Activated T-cell treated with anti-CD3 and anti-CD28 coated beads, Interleukin-2, amount 50 U/mL, for 4 hours (primary cell): ENCODE measurements around the gene NOL4L. TPM values are rescaled to one million over a fixed set of nuclear protein-coding genes. Genes with fewer than 3 reads are reported as not detected.

Experiments
- ATAC-seq, 2 donors: fragments of 200-7000 bp; cut with Tn5 transposase; one replicate each; pipeline ENCODE4 v1.10.0; 2021
- DNase-seq: peaks from one replicate; pipeline ENCODE4 v3.0.0-alpha.2; 2020
- H3K27me3 Mint-ChIP-seq: one replicate; pipeline ENCODE4 v1.8.0; 2021; ENCODE audit warnings: low read depth, mixed read lengths
- H3K36me3 Mint-ChIP-seq: one replicate; pipeline ENCODE4 v1.8.0; 2022; ENCODE audit warnings: mixed read lengths; ENCODE audit not compliant: insufficient read depth
- H3K4me1 Mint-ChIP-seq: one replicate; pipeline ENCODE4 v1.8.0; 2021; ENCODE audit warnings: low read depth, mixed read lengths
- H3K4me3 Mint-ChIP-seq: one replicate; pipeline ENCODE4 v1.8.0; 2021; ENCODE audit warnings: mild to moderate bottlenecking, moderate library complexity, mixed read lengths
- H3K9me3 Mint-ChIP-seq: one replicate; pipeline ENCODE4 v1.8.0; 2021; ENCODE audit warnings: mixed read lengths
- total RNA-seq, 3 donors: library from RNA; stranded (reverse); gene quantifications; one replicate each; pipeline ENCODE4 v1.2.1, GENCODE V29; 2021

Gene NOL4L
- total RNA-seq, 3 donors from 2014 or later = 5.6 to 8.0 (median 6.3) TPM

- Mint-ChIP-seq H3K27me3 (no peaks in the 10 kb centered on the region), H3K4me3 (no peak overlapping the region), H3K4me1 (peaks cover 71% of the 10 kb centered on the region), H3K36me3 (peaks cover 3% of the 10 kb centered on the region), H3K9me3 (no peaks in the 10 kb centered on the region)
- no peak for ATAC-seq
- DNase-seq = no peak
These were observed 26.6 kb downstream of the NOL4L start for GRCh38 chr20:32558526-32558925.

- peaks cover 74% of the 10 kb centered on the region for H3K4me1 Mint-ChIP-seq
- H3K36me3 Mint-ChIP-seq = peaks cover 3% of the 10 kb centered on the region
- ATAC-seq = no peak
- no peak overlapping the region for H3K4me3 Mint-ChIP-seq
- no peaks in the 10 kb centered on the region for H3K27me3 Mint-ChIP-seq
- H3K9me3 Mint-ChIP-seq = no peaks in the 10 kb centered on the region
- no peak for DNase-seq
These were observed 27.8 kb downstream of the NOL4L start for GRCh38 chr20:32557319-32557718.

GRCh38 chr20:32556312-32557184 lies 28.6 kb downstream of the NOL4L start:
- ATAC-seq (no peak), DNase-seq (no peak)
- no peak overlapping the region for H3K4me3 Mint-ChIP-seq
- H3K4me1 Mint-ChIP-seq = peaks cover 68% of the 10 kb centered on the region
- H3K27me3 Mint-ChIP-seq = no peaks in the 10 kb centered on the region
- H3K9me3 Mint-ChIP-seq = no peaks in the 10 kb centered on the region
- H3K36me3 Mint-ChIP-seq = peaks cover 3% of the 10 kb centered on the region

- H3K9me3 Mint-ChIP-seq = no peaks in the 10 kb centered on the region
- DNase-seq (no peak), ATAC-seq (no peak)
- H3K4me3 Mint-ChIP-seq = no peak overlapping the region
- peaks cover 65% of the 10 kb centered on the region for H3K4me1 Mint-ChIP-seq
- H3K36me3 Mint-ChIP-seq = peaks cover 3% of the 10 kb centered on the region
- no peaks in the 10 kb centered on the region for H3K27me3 Mint-ChIP-seq
These were observed 29.5 kb downstream of the NOL4L start for GRCh38 chr20:32555584-32555983.

- ATAC-seq = no peak
- Mint-ChIP-seq H3K4me1 (peaks cover 59% of the 10 kb centered on the region), H3K4me3 (no peak overlapping the region)
These were observed 30.2 kb downstream of the NOL4L start for GRCh38 chr20:32554965-32555289.

GRCh38 chr20:32553618-32554017 lies 31.5 kb downstream of the NOL4L start:
- Mint-ChIP-seq H3K9me3 (no peaks in the 10 kb centered on the region), H3K4me3 (no peak overlapping the region), H3K27me3 (no peaks in the 10 kb centered on the region), H3K36me3 (peaks cover 3% of the 10 kb centered on the region), H3K4me1 (peaks cover 59% of the 10 kb centered on the region)
- ATAC-seq = no peak
- DNase-seq = no peak

More at GRCh38 chr20:32554965-32555289, 30.2 kb downstream of the NOL4L start:
- Mint-ChIP-seq H3K36me3 (peaks cover 3% of the 10 kb centered on the region), H3K9me3 (no peaks in the 10 kb centered on the region), H3K27me3 (no peaks in the 10 kb centered on the region)
- no peak for DNase-seq

GRCh38 chr20:32551693-32552092 lies 33.4 kb downstream of the NOL4L start:
- Mint-ChIP-seq H3K4me3 (no peak overlapping the region), H3K4me1 (peaks cover 64% of the 10 kb centered on the region), H3K36me3 (peaks cover 3% of the 10 kb centered on the region), H3K27me3 (no peaks in the 10 kb centered on the region), H3K9me3 (no peaks in the 10 kb centered on the region)
- ATAC-seq (no peak), DNase-seq (no peak)

GRCh38 chr20:32549842-32550241 lies 35.3 kb downstream of the NOL4L start:
- ATAC-seq (no peak), DNase-seq (no peak)
- Mint-ChIP-seq H3K27me3 (no peaks in the 10 kb centered on the region), H3K4me1 (peaks cover 53% of the 10 kb centered on the region), H3K9me3 (no peaks in the 10 kb centered on the region), H3K36me3 (no peaks in the 10 kb centered on the region), H3K4me3 (no peak overlapping the region)

GRCh38 chr20:32547753-32548034 lies 37.4 kb downstream of the NOL4L start:
- Mint-ChIP-seq H3K4me3 (no peak overlapping the region), H3K27me3 (no peaks in the 10 kb centered on the region), H3K36me3 (no peaks in the 10 kb centered on the region), H3K9me3 (no peaks in the 10 kb centered on the region), H3K4me1 (peaks cover 55% of the 10 kb centered on the region)
- DNase-seq = no peak
- no peak for ATAC-seq

- ATAC-seq (no peak), DNase-seq (no peak)
- Mint-ChIP-seq H3K4me3 (no peak overlapping the region), H3K27me3 (no peaks in the 10 kb centered on the region), H3K9me3 (no peaks in the 10 kb centered on the region), H3K4me1 (peaks cover 60% of the 10 kb centered on the region), H3K36me3 (no peaks in the 10 kb centered on the region)
These were observed 38.0 kb downstream of the NOL4L start for GRCh38 chr20:32546918-32547752.

GRCh38 chr20:32544893-32545840 lies 40.0 kb downstream of the NOL4L start:
- Mint-ChIP-seq H3K4me1 (peaks cover 74% of the 10 kb centered on the region), H3K36me3 (no peaks in the 10 kb centered on the region), H3K9me3 (no peaks in the 10 kb centered on the region), H3K27me3 (no peaks in the 10 kb centered on the region), H3K4me3 (no peak overlapping the region)
- ATAC-seq = no peak
- no peak for DNase-seq

GRCh38 chr20:32544260-32544722 lies 40.8 kb downstream of the NOL4L start:
- no peaks in the 10 kb centered on the region for H3K27me3 Mint-ChIP-seq
- ATAC-seq = no peak
- DNase-seq = no peak
- H3K4me1 Mint-ChIP-seq = peaks cover 80% of the 10 kb centered on the region
- no peaks in the 10 kb centered on the region for H3K9me3 Mint-ChIP-seq
- no peak overlapping the region for H3K4me3 Mint-ChIP-seq
- H3K36me3 Mint-ChIP-seq = no peaks in the 10 kb centered on the region

GRCh38 chr20:32543570-32544259 lies 41.4 kb downstream of the NOL4L start:
- H3K4me3 Mint-ChIP-seq = no peak overlapping the region
- ATAC-seq = no peak

GRCh38 chr20:32542259-32542615 lies 42.9 kb downstream of the NOL4L start:
- ATAC-seq (no peak), DNase-seq (no peak)
- no peaks in the 10 kb centered on the region for H3K9me3 Mint-ChIP-seq
- no peaks in the 10 kb centered on the region for H3K27me3 Mint-ChIP-seq
- H3K36me3 Mint-ChIP-seq = no peaks in the 10 kb centered on the region
- H3K4me3 Mint-ChIP-seq = no peak overlapping the region
- H3K4me1 Mint-ChIP-seq = peaks cover 79% of the 10 kb centered on the region

More at GRCh38 chr20:32543570-32544259, 41.4 kb downstream of the NOL4L start:
- no peak for DNase-seq
- H3K9me3 Mint-ChIP-seq = no peaks in the 10 kb centered on the region
- H3K4me1 Mint-ChIP-seq = peaks cover 83% of the 10 kb centered on the region
- H3K36me3 Mint-ChIP-seq = no peaks in the 10 kb centered on the region
- no peaks in the 10 kb centered on the region for H3K27me3 Mint-ChIP-seq
